Measurements from ENCODE around the gene ATOX1. TPM values are rescaled to one million over a fixed set of nuclear protein-coding genes. Genes with fewer than 3 reads are reported as not detected.

Gene ATOX1
- polyA plus RNA-seq, 1 of the 3 experiments (the other 2 are of a cell fraction) = 497 TPM

DNA sequence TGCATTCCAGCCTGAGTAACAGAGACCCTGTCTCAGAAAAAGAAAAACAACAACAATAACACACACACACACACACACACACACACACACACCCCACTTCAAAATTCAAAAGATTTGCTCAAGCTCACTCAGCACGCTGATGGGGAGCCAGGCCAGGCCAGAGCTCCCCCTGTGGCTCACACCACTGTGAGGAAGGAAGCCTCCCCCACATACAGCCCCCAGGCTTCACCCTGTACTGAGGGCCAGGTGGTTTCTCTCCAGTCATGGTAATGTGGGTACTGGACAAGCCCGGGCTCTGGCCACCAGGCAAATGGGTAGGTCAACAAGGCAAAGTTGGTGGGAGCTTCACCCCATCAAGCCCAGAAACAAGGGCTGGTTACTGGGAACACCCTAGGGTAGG lies 19.0 kb downstream of the ATOX1 start:
- POLR2A ChIA-PET = interaction anchor here (0.7 to 1.0 kb wide), 3 partner anchors 45 to 79 kb away, joined by 3 to 4 read pairs (median 4); no protein-coding TSS in a partner anchor
- WGBS (ENCODE audit: low lambda C conversion rate) = 88% methylated on average over 1 of the region's 2 CpGs
- Histone ChIP-seq H3K27me3 (ENCODE audit: insufficient read depth) (no peaks in the 10 kb centered on the region), H3K9me2 (no peaks in the 10 kb centered on the region), H3K36me3 (replicated peaks in 1 of 2; ENCODE audit: control insufficient read depth in 1 of 2, insufficient read depth in 2 of 2, low read length in 1 of 2) (peaks cover 3 to 11% of the 10 kb centered on the region in 2 experiments), H3F3A (replicated peaks; ENCODE audit: insufficient read depth) (peaks cover 56% of the 10 kb centered on the region), H3K4me2 (peak overlapping the region; percentile 72), H3K27ac (ENCODE audit: low read depth in 2 of 2, low read length in 1 of 2) (peak overlapping the region; percentile 87 to 100), H2AFZ (ENCODE audit: low read depth) (no peak overlapping the region), H3K9me3 (no peaks in the 10 kb centered on the region), H3K4me1 (ENCODE audit: control insufficient read depth in 1 of 2, insufficient read depth in 2 of 2, low read depth in 1 of 2, low read length in 1 of 2) (peaks cover 16 to 32% of the 10 kb centered on the region in 2 experiments; a peak in 3 of 4 replicates), H3K4me3 (ENCODE audit: low read depth in 2 of 2, low read length in 1 of 2) (peak overlapping the region in 1 of 2 experiments; percentile 51; a peak in 1 of 4 replicates), H3K79me2 (ENCODE audit: insufficient read depth) (peaks cover 5% of the 10 kb centered on the region), H3K9ac (peak overlapping the region; percentile 82), H4K20me1 (ENCODE audit: insufficient read depth) (no peaks in the 10 kb centered on the region)
- TF ChIP-seq, protein P1, sequence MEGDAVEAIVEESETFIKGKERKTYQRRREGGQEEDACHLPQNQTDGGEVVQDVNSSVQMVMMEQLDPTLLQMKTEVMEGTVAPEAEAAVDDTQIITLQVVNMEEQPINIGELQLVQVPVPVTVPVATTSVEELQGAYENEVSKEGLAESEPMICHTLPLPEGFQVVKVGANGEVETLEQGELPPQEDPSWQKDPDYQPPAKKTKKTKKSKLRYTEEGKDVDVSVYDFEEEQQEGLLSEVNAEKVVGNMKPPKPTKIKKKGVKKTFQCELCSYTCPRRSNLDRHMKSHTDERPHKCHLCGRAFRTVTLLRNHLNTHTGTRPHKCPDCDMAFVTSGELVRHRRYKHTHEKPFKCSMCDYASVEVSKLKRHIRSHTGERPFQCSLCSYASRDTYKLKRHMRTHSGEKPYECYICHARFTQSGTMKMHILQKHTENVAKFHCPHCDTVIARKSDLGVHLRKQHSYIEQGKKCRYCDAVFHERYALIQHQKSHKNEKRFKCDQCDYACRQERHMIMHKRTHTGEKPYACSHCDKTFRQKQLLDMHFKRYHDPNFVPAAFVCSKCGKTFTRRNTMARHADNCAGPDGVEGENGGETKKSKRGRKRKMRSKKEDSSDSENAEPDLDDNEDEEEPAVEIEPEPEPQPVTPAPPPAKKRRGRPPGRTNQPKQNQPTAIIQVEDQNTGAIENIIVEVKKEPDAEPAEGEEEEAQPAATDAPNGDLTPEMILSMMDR (IDR thresholded peaks at IDR 0.05) = peak; percentile 27
- TF ChIP-seq, protein P2, sequence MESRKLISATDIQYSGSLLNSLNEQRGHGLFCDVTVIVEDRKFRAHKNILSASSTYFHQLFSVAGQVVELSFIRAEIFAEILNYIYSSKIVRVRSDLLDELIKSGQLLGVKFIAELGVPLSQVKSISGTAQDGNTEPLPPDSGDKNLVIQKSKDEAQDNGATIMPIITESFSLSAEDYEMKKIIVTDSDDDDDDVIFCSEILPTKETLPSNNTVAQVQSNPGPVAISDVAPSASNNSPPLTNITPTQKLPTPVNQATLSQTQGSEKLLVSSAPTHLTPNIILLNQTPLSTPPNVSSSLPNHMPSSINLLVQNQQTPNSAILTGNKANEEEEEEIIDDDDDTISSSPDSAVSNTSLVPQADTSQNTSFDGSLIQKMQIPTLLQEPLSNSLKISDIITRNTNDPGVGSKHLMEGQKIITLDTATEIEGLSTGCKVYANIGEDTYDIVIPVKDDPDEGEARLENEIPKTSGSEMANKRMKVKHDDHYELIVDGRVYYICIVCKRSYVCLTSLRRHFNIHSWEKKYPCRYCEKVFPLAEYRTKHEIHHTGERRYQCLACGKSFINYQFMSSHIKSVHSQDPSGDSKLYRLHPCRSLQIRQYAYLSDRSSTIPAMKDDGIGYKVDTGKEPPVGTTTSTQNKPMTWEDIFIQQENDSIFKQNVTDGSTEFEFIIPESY (IDR thresholded peaks at IDR 0.05; ENCODE audit: borderline replicate concordance, low read depth) = no peak
- peak; percentile 47 for DNase-seq
- CTCF ChIA-PET = interaction anchor here (0.7 to 17.0 kb wide), 24 partner anchors 8 to 355 kb away, joined by 3 to 375 read pairs (median 8); partner anchors contain the start of genes ATOX1, G3BP1 and SLC36A1

DNA sequence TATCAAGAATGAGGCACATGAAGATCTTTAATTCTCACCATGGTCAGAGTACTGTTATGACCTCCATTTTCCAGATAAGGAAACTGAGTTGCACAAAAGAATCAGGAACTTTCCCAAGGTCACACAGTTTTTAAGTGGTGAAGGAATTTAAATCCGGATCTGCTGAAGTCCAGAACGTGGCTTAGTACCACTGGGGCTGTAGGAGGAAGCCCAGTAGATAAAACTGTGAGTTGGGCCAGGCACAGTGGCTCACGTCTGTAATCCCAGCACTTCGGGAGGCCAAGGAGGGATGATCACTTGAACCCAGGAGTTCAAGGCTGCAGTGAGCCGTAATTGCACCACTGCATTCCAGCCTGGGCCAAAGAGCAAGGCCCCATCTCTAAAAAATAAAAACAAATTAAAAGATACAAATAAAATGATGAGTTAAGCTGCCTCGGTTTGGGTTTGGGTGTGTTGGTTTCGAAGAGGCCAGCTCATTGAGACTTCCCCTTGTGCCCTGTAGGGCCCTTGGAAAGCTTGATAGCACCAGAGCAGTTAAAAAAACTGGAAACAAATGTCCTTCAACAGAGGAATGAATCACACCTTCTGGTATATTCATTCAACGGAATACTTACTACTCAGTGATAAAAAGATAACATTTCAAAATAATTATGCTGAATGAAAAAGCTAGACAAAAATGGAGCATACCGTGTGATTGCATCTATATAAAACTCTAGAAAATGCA lies 20.1 kb downstream of the ATOX1 start:
- no peak overlapping the region for H3K4me3 ChIP-seq (ENCODE audit: low read depth in 2 of 2, low read length in 1 of 2)
- no peak for DNase-seq
- H3K36me3 ChIP-seq (replicated peaks in 1 of 2; ENCODE audit: control insufficient read depth in 1 of 2, insufficient read depth in 2 of 2, low read length in 1 of 2) = peaks cover 0 to 4% of the 10 kb centered on the region in 2 experiments
- H2AFZ ChIP-seq (ENCODE audit: low read depth) = no peak overlapping the region
- POLR2A ChIA-PET = no interaction called here
- H3K9me2 ChIP-seq = no peaks in the 10 kb centered on the region
- no peaks in the 10 kb centered on the region for H4K20me1 ChIP-seq (ENCODE audit: insufficient read depth)
- CTCF ChIA-PET = interaction anchor here (0.7 to 17.0 kb wide), 6 partner anchors 14 to 83 kb away, joined by 4 to 375 read pairs (median 68); partner anchors contain the start of gene SPARC
- H3K9ac ChIP-seq = no peak overlapping the region; the same call in 1 of the 2 replicates
- no peak overlapping the region for H3K4me2 ChIP-seq
- no peaks in the 10 kb centered on the region for H3K27me3 ChIP-seq (ENCODE audit: insufficient read depth)
- peaks cover 16 to 36% of the 10 kb centered on the region in 2 experiments; a peak in 3 of 4 replicates for H3K4me1 ChIP-seq (ENCODE audit: control insufficient read depth in 1 of 2, insufficient read depth in 2 of 2, low read depth in 1 of 2, low read length in 1 of 2)
- 70% methylated on average over 9 of the region's 9 CpGs for WGBS (ENCODE audit: low lambda C conversion rate)
- H3K9me3 ChIP-seq = no peaks in the 10 kb centered on the region
- no peaks in the 10 kb centered on the region; the same call in 1 of the 2 replicates for H3K79me2 ChIP-seq (ENCODE audit: insufficient read depth)
- H3K27ac ChIP-seq (ENCODE audit: low read depth in 2 of 2, low read length in 1 of 2) = peak overlapping the region; percentile 11 to 100; a peak in 3 of 4 replicates
- peaks cover 59% of the 10 kb centered on the region for H3F3A ChIP-seq (replicated peaks; ENCODE audit: insufficient read depth)
- TF ChIP-seq SMC3 (IDR thresholded peaks at IDR 0.05; ENCODE audit: low read depth, low read length) (no peak), EP300 (IDR thresholded peaks at IDR 0.05; ENCODE audit: borderline replicate concordance in 1 of 2, low read depth in 1 of 2, low read length in 1 of 2) (no peak), EZH2phosphoT487 (IDR thresholded peaks at IDR 0.05; ENCODE audit: borderline replicate concordance, low read depth) (no peak), JUND (IDR thresholded peaks at IDR 0.05) (no peak)
- TF ChIP-seq, protein P3, sequence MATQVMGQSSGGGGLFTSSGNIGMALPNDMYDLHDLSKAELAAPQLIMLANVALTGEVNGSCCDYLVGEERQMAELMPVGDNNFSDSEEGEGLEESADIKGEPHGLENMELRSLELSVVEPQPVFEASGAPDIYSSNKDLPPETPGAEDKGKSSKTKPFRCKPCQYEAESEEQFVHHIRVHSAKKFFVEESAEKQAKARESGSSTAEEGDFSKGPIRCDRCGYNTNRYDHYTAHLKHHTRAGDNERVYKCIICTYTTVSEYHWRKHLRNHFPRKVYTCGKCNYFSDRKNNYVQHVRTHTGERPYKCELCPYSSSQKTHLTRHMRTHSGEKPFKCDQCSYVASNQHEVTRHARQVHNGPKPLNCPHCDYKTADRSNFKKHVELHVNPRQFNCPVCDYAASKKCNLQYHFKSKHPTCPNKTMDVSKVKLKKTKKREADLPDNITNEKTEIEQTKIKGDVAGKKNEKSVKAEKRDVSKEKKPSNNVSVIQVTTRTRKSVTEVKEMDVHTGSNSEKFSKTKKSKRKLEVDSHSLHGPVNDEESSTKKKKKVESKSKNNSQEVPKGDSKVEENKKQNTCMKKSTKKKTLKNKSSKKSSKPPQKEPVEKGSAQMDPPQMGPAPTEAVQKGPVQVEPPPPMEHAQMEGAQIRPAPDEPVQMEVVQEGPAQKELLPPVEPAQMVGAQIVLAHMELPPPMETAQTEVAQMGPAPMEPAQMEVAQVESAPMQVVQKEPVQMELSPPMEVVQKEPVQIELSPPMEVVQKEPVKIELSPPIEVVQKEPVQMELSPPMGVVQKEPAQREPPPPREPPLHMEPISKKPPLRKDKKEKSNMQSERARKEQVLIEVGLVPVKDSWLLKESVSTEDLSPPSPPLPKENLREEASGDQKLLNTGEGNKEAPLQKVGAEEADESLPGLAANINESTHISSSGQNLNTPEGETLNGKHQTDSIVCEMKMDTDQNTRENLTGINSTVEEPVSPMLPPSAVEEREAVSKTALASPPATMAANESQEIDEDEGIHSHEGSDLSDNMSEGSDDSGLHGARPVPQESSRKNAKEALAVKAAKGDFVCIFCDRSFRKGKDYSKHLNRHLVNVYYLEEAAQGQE (IDR thresholded peaks at IDR 0.05; ENCODE audit: low read depth, low read length) = no peak
- TF ChIP-seq, protein P1 (IDR thresholded peaks at IDR 0.05) = no peak
- TF ChIP-seq, protein P2 (IDR thresholded peaks at IDR 0.05; ENCODE audit: borderline replicate concordance, low read depth) = no peak
- TF ChIP-seq, protein P4, sequence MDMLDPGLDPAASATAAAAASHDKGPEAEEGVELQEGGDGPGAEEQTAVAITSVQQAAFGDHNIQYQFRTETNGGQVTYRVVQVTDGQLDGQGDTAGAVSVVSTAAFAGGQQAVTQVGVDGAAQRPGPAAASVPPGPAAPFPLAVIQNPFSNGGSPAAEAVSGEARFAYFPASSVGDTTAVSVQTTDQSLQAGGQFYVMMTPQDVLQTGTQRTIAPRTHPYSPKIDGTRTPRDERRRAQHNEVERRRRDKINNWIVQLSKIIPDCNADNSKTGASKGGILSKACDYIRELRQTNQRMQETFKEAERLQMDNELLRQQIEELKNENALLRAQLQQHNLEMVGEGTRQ (IDR thresholded peaks at IDR 0.05; ENCODE audit: borderline replicate concordance, low read depth, low read length) = no peak

All from SK-N-SH (cell line).